HG02623 (cell line): ENCODE data around the gene ZFP92.

ENCODE experiments used
- ATAC-seq: cut with Tn5 transposase; IDR thresholded peaks from one replicate; pipeline ENCODE4 v1.9.1; 2021; ENCODE audit warnings: moderate library complexity; ENCODE audit not compliant: unreplicated experiment

Gene ZFP92

DNA sequence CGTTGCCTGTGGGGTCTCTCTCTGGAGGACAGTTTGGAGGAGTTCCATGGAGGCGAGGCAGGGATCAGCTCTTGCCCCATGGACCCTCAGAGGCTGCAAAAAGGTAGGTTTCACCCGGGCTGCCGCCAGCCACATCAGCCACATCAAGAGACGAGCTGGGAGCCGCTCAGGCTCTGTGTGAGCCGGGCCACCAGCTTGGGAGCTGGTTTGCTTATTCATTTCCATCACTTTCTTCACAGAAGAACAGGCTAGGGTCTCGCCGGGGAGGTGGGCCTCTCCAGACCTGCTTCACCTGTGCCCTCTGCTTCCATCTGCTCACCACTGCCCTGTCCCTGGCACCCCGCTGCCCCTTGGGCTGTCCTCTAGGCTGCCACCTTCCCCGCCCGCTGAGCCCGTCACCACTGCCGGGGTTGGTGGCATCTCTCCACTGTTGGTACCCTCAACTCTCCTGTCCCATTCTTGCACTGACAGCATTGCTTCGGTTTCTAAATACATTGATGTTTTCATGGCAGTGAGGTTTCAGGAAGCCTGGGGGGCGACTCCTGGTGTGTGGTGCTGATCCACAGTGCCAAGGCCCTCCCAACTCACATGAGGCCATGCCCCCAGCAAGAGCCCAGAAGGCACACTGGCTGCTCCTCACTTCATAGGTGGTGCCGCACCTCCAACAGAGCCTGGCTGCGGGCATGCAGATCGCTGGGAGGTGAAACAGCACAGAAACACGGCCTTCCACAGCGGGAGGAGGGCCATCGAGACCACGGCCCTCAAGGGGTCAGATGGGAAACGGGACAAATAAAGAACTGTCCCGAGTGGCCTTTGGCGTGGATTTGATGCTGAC is 39.1 kb downstream of the ZFP92 start:
- no peak for ATAC-seq

DNA sequence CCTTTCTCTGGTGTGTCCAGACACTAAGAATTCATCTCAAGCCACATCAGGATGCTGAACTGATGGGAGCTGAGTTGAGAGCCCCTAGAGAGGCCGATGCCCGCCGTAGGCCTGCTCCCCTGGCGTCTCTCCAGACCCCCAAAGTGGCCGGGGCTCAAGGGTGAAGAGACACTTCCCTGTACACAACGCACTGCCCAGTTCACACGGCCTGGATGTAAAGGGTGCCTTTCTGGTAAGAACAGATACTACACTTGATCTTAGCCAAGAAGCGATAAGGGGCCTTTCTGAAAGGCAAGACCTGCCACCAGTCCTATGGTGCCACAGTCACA is 39.6 kb downstream of the ZFP92 start:
- no peak for ATAC-seq

DNA sequence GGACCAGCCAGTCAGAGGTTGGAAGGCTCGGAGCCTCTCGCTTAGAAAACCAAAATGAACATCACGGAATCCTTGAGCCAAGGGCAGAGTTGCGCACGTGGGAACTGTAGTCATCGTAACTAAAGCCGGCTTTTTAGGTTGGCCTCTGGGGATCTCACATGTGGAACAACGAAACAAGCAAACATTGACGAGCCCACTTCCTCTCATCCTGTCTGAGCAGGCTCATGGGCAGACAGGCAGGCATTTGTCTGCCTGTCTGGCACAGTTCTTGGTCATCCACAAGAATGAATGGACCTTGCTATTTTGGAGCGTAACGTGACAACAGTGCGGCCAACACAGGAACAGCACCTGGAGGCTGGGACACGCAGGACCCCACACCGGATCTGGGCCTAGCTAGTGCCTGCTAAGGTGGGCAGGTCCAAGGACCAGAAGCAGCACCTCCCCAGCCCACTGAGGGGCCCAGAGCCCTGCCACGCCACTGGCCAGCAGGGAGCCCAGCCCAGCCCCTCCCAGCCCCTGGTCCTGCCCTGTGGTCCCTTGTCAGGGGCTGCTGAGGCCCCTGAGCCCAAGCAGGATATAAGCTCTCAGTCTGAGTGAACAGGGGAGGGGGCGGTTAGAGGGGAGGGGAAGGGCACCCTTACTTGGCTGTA is 43.8 kb downstream of the ZFP92 start:
- no peak for ATAC-seq

DNA sequence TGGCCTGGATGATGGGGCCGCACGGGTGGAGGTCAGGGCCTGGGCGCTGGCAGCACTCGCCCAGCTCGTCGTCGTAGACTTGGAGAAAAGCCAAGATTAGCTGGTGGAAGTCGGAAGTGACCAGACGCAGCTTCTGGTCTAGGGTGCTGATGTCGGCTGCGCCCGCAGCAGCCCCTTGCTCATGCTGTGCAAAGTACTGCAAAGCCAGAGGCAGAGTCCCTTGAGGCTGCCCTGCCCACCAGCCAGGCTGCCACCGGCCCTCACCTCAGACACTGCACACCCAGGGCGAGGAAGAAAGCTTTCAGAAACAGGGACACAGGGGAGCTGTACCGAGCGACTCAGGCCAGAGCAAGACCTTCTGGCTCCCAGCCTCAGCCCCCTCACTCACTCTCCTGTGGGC is 44.3 kb downstream of the ZFP92 start:
- ATAC-seq: no peak

DNA sequence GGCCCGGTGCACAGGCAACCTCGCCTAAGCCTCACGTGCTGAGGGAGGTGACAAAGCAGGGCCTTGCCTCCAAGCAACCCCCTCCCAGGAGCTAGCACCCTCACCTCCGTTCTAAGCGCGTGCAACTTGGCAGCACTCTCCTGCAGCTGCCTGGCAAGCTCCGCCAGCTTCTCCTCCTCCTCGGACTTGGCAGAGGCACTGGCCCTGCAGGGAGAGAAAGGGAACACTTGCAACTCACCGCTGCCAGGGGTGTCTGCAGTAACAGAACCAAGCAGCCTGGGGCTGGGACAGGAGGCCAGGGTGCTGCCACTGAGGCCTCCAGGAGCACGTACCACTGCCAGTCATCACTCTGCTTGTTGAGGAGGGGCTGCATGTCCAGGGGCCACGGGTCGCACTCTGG is 44.9 kb downstream of the ZFP92 start:
- no peak for ATAC-seq

- no peak for ATAC-seq
Measured at GRCh38 chrX:153456704-153457103, 45.4 kb downstream of the ZFP92 start.

DNA sequence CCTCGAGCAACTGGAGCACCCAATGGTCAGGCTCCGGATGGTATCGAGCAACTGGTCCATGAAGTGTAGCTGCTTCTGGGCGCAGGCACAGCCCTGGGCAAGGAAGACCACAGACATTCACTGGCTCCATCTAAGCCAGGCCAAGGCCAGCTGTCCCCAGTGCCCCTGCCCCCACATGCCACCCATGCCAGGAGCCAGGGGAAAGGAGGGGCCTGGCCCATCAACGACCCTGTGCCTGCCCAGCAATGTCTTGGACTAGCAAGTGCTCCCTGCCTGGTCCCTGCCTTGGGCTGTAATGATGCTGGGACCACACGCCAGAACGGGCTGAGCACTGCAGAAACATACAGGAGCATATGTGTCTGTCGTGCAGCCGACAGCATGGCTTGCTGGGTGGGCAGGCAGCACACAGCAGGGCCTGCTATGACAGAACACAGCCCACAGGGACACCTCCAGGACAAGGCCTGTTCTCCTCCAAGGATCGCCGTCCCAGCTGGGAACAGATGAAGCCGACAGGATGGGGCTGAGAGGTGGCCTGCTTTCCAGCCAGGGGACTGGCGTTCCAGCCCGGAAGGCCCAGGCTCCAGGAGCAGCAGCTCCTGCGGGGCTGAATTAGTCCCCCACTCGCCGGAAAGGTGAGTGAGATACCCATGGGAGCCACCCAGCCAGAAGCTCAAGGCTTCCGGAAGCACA is 46.0 kb downstream of the ZFP92 start:
- no peak for ATAC-seq

GRCh38 chrX:153457827-153458466 is 46.7 kb downstream of the ZFP92 start:
- ATAC-seq: no peak

DNA sequence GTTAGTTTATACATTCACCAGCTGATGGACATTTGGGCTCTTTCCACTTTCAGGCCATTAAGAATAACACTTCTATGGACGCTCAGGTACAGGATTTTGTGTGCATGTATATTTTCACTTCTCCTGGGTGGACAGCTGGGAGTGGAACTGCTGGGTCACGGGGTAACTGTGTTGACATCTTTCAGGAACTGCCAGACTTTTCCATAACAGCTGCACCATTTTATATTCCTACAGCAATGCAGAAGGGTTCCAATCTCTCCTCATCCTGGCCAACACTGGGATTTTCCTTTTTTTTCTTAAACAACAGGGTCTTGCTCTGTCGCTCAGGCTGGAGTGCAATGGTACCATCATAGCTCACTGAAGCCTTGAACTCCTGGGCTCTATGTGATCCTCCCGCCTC is 47.2 kb downstream of the ZFP92 start:
- ATAC-seq: no peak

DNA sequence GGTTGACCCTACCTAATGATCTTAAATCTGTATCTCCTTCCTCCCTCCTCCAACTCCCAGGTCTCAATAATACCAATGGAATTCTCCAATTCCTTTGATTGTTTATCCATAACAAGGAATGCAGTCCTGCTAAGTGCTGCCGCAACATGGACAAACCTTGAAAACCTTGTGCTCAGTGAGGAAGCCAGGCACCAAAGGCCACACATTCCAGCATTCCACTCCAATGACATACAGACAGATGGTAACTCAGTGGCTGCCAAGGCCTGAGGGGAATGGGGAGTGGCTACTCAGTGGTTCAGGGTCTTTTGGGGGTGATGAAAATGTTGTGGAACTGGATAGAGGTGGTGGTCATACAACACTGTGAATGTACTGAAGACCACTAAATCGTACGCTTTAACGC is 48.7 kb downstream of the ZFP92 start:
- ATAC-seq: no peak

GRCh38 chrX:153460826-153461225 is 49.6 kb downstream of the ZFP92 start:
- no peak for ATAC-seq
